K562 (cell line): Measurements from ENCODE around the gene CLCNKA. TPM values are rescaled to one million over a fixed set of nuclear protein-coding genes. Genes with fewer than 3 reads are reported as not detected.

Experiments
- AFF4 ChIP-seq: sonication (generic); formaldehyde crosslinking; IDR thresholded peaks from 2 replicates; pipeline ENCODE4 v1.8.0; 2023; ENCODE audit warnings: mild to moderate bottlenecking, missing genetic modification reagents
- CBFA2T3 ChIP-seq: fragments of 450-650 bp; IDR thresholded peaks from 2 replicates; pipeline ENCODE4 v1.6.1; 2017
- DLX4 ChIP-seq: fragments of 250-450 bp; sonication (Bioruptor Pico); IDR thresholded peaks from 2 replicates; pipeline ENCODE4 v1.6.1; 2021; ENCODE audit warnings: mild to moderate bottlenecking
- FOXM1 ChIP-seq, 2 experiments: fragments of 450-650 bp in 1 of 2; sonication (generic) in 1 of 2; formaldehyde crosslinking in 1 of 2; IDR thresholded peaks; 2 replicates each; pipeline versions ENCODE4 v1.6.1 to v1.9.0; 2017 to 2022; ENCODE audit warnings: low read depth in 2 of 2, mild to moderate bottlenecking in 2 of 2, missing genetic modification reagents in 1 of 2, moderate library complexity in 1 of 2
- GABPB1 ChIP-seq: sonication (generic); formaldehyde crosslinking; IDR thresholded peaks from 2 replicates; pipeline ENCODE4 v1.8.0; 2022; ENCODE audit warnings: mild to moderate bottlenecking, missing genetic modification reagents
- MTA2 ChIP-seq: fragments of 450-650 bp; IDR thresholded peaks from 2 replicates; pipeline ENCODE4 v1.6.1; 2016; ENCODE audit warnings: low read depth
- MYC ChIP-seq, 2 experiments: fragments of 250-450 bp in 1 of 2; sonication (Bioruptor Pico) in 1 of 2; IDR thresholded peaks; 2 replicates each; pipeline versions ENCODE4 v1.5.1 to v1.6.1; 2012 to 2021; ENCODE audit warnings: low read depth in 2 of 2, borderline replicate concordance in 1 of 2, improper control_type of control experiment in 1 of 2, low read length in 1 of 2, mild to moderate bottlenecking in 1 of 2, moderate library complexity in 1 of 2
- NFIC ChIP-seq: fragments of 450-650 bp; IDR thresholded peaks from 2 replicates; pipeline ENCODE4 v1.6.1; 2017; ENCODE audit warnings: mild to moderate bottlenecking, inconsistent platforms
- PTBP1 ChIP-seq: fragments of 200-400 bp; formaldehyde crosslinking; IDR thresholded peaks from 2 replicates; pipeline ENCODE4 v1.6.1; 2017; ENCODE audit warnings: low read depth, low read length
- TAF1 ChIP-seq: IDR thresholded peaks from 2 replicates; pipeline ENCODE4 v1.6.1; 2011; ENCODE audit warnings: mild to moderate bottlenecking, low read length, moderate library complexity; ENCODE audit not compliant: insufficient read depth, control insufficient read depth, severe bottlenecking; ENCODE audit errors: extremely low read depth
- TGIF2 ChIP-seq: sonication (generic); formaldehyde crosslinking; IDR thresholded peaks from 2 replicates; pipeline ENCODE4 v1.8.1; 2022; ENCODE audit warnings: mild to moderate bottlenecking, missing genetic modification reagents, moderate library complexity
- ZNF232 ChIP-seq: sonication (generic); formaldehyde crosslinking; IDR thresholded peaks from 2 replicates; pipeline ENCODE4 v1.8.0; 2022; ENCODE audit warnings: mild to moderate bottlenecking, missing genetic modification reagents
- ZNF347 ChIP-seq: fragments of 450-650 bp; formaldehyde crosslinking; IDR thresholded peaks from 2 replicates; pipeline ENCODE4 v1.4.0; 2020; ENCODE audit warnings: low read depth, mild to moderate bottlenecking, moderate library complexity
- ZNF395 ChIP-seq: fragments of 200-800 bp; sonication (Bioruptor generic); IDR thresholded peaks from 2 replicates; pipeline ENCODE4 v1.6.1; 2017; ENCODE audit warnings: missing genetic modification characterization, missing compliant biosample characterization
- ZNF583 ChIP-seq: fragments of 250-450 bp; sonication (Bioruptor Pico); IDR thresholded peaks from 2 replicates; pipeline ENCODE4 v1.4.0; 2020
- ZNF644 ChIP-seq: fragments of 200-800 bp; sonication (Bioruptor generic); IDR thresholded peaks from 2 replicates; pipeline ENCODE4 v1.6.1; 2016; ENCODE audit warnings: low read depth, missing genetic modification characterization, missing compliant biosample characterization
- polyA plus RNA-seq, 8 experiments: library from polyadenylated mRNA; depleted of rRNA in 4 of 8; stranded (reverse) in 5 of 8; unstranded in 3 of 8; fragments of >200 nt; fragmentation: Nextera tagmentation in 2 of 8; fragmentation: Illumina TruSeq in 1 of 8; extraction: Ambion mirVana in 2 of 8; extraction: Trizol in 1 of 8; gene quantifications; 2 replicates each; pipeline versions ENCODE4 v1.2.1 to v1.2.3, GENCODE V29; 2011 to 2014; ENCODE audit warnings: inconsistent platforms in 1 of 8, missing spikeins in 1 of 8
- total RNA-seq, 7 experiments: library from RNA; depleted of rRNA in 6 of 7; stranded (reverse); fragments of >200 nt in 6 of 7; fragmentation: Illumina TruSeq in 2 of 7; extraction: Trizol in 2 of 7; gene quantifications; 2 replicates each; pipeline versions ENCODE4 v1.2.1 to v1.2.3, GENCODE V29; 2011 to 2021; ENCODE audit warnings: low replicate concordance in 1 of 7
- TF ChIP-seq, protein P1 (sequence below), 2 experiments: fragments of 450-650 bp in 1 of 2; sonication (generic) in 1 of 2; formaldehyde crosslinking in 1 of 2; IDR thresholded peaks in 1 of 2; conservative IDR thresholded peaks in 1 of 2; 2 replicates each; pipeline versions ENCODE4 v1.6.1 to v1.8.1; 2016 to 2023; ENCODE audit warnings: mild to moderate bottlenecking in 2 of 2, moderate library complexity in 2 of 2, inconsistent platforms in 1 of 2, missing genetic modification reagents in 1 of 2

Gene CLCNKA
- total and polyA plus RNA-seq, 9 of the 15 experiments (the other 6 are each of a cell fraction or from before 2014, with no cell fraction given) = 0.03 to 0.37 (median 0.10) TPM; not detected in 3

DNA sequence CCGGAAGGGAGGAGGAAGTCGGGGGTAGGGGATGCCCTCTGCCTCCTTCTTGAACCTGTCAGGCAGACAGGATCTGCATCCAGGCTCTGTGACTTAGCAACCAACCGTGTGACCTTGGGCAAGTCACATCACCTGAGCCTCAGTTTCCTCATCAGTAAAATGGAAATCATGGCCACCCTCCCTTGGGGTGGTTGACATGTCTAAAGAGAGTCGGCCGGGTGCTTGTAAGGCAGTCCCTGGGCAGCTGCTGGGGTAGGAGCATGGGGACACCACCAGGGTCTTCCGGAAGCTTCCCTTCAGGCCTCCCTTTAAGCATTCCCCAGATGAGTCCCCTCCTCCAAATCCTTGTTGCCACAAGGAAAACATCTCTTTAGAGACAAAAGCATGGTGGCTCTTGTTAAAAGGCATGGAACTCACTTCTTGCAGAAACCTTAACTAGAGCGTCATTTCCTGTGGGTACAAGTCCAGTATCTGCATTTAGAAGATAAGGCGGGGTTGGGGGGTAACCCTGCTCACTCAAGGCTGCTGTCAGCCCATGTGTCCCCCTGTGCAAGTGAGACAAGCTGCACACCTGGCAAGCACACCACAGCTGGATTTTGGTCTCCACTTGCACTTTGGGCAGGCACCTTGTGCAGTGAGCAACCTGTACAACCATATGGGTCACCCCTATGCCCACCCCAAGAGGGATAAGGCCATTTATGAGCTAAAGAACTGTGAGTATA lies 32.1 kb downstream of the CLCNKA start (continued):
- TF ChIP-seq ZNF395 (peak; percentile 84; the same call in 1 of the 2 replicates), GABPB1 (CRISPR knock-in tag) (peak; percentile 78), DLX4 (no peak), FOXM1 (IDR thresholded peaks at IDR 0.05; ENCODE audit: low read depth) (peak; percentile 70), FOXM1 (CRISPR knock-in tag; IDR thresholded peaks at IDR 0.05; ENCODE audit: low read depth) (no peak), TGIF2 (CRISPR knock-in tag) (no peak), ZNF232 (CRISPR knock-in tag) (no peak), NFIC (peak; percentile 88), MTA2 (peak; percentile 78), PTBP1 (0 out of 2 replicates have a peak, but pooled peaks have one; percentile 21), ZNF583 (CRISPR knock-in tag) (no peak), ZNF347 (no peak), MYC (IDR thresholded peaks at IDR 0.05; ENCODE audit: low read depth, low read length) (peak; percentile 48; the same call in 1 of the 2 replicates), MYC (CRISPR knock-in tag; IDR thresholded peaks at IDR 0.05; ENCODE audit: borderline replicate concordance, low read depth) (no peak), ZNF644 (tag) (0 out of 2 replicates have a peak, but pooled peaks have one; percentile 16), AFF4 (CRISPR knock-in tag) (no peak), TAF1 (peak; percentile 20), CBFA2T3 (peak; percentile 97)
- TF ChIP-seq, protein P1, sequence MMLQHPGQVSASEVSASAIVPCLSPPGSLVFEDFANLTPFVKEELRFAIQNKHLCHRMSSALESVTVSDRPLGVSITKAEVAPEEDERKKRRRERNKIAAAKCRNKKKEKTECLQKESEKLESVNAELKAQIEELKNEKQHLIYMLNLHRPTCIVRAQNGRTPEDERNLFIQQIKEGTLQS (IDR thresholded peaks at IDR 0.05) = peak; percentile 24; the same call in 1 of the 2 replicates
- TF ChIP-seq, protein P1 (CRISPR knock-in tag; conservative IDR thresholded peaks at IDR 0.05) = no peak
